ENCODE results near the gene TRIM52.

The TRIM52 gene

DNA sequence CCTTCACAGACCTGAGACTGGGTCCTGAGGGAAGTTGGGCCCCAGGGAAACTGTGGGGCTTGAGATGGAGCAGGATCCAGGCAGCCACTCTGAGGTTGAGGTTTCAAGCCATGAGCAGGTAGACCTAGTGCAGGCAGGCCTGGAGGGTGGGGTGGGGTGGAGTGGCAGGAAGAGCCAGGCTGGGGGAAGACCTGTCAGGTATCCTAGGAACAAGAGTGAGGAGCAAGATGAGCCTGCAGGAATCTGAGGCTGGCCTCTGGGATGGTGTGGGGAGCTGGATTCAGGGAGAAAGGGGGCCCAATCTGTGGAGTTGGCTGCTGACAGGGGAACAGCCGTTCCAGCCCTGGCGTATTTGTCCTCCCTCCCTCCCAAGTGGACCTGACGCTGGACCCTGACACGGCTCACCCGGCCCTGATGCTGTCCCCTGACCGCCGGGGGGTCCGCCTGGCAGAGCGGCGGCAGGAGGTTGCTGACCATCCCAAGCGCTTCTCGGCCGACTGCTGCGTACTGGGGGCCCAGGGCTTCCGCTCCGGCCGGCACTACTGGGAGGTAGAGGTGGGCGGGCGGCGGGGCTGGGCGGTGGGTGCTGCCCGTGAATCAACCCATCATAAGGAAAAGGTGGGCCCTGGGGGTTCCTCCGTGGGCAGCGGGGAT lies 27.0 kb downstream of the TRIM52 start:
- H3K4me2 ChIP-seq (ENCODE audit: low read length) = no peak overlapping the region
- H3K4me3 ChIP-seq (ENCODE audit: low read depth, low read length, poor library complexity, severe bottlenecking) = no peak overlapping the region
- H3K9me3 ChIP-seq (ENCODE audit: low read length) = no peaks in the 10 kb centered on the region
- H3F3A ChIP-seq (ENCODE audit: insufficient read depth, low read length) = peaks cover 27% of the 10 kb centered on the region
- H3K27me3 ChIP-seq (ENCODE audit: insufficient read depth, low read length) = no peaks in the 10 kb centered on the region
- peaks cover 30% of the 10 kb centered on the region for H3K4me1 ChIP-seq (ENCODE audit: insufficient read depth, low read length, severe bottlenecking)
- no peak overlapping the region for H2AFZ ChIP-seq (ENCODE audit: low read length)
- H3K36me3 ChIP-seq (ENCODE audit: insufficient read depth, low read length) = peaks cover 86% of the 10 kb centered on the region
- TF ChIP-seq EZH2 (IDR thresholded peaks at IDR 0.05; ENCODE audit: borderline replicate concordance, low read length) = no peak
- TF ChIP-seq, protein P1, sequence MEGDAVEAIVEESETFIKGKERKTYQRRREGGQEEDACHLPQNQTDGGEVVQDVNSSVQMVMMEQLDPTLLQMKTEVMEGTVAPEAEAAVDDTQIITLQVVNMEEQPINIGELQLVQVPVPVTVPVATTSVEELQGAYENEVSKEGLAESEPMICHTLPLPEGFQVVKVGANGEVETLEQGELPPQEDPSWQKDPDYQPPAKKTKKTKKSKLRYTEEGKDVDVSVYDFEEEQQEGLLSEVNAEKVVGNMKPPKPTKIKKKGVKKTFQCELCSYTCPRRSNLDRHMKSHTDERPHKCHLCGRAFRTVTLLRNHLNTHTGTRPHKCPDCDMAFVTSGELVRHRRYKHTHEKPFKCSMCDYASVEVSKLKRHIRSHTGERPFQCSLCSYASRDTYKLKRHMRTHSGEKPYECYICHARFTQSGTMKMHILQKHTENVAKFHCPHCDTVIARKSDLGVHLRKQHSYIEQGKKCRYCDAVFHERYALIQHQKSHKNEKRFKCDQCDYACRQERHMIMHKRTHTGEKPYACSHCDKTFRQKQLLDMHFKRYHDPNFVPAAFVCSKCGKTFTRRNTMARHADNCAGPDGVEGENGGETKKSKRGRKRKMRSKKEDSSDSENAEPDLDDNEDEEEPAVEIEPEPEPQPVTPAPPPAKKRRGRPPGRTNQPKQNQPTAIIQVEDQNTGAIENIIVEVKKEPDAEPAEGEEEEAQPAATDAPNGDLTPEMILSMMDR (IDR thresholded peaks at IDR 0.05; ENCODE audit: low read length) = no peak
- H3K9ac ChIP-seq (ENCODE audit: low read length) = no peak overlapping the region
- peak overlapping the region; percentile 16 for H3K27ac ChIP-seq (ENCODE audit: low read depth, low read length, poor library complexity, severe bottlenecking)
- H3K9me2 ChIP-seq (ENCODE audit: low read depth, low read length) = no peaks in the 10 kb centered on the region
- no peaks in the 10 kb centered on the region for H3K79me2 ChIP-seq (ENCODE audit: insufficient read depth, low read length)
- H4K20me1 ChIP-seq (ENCODE audit: insufficient read depth, low read length) = no peaks in the 10 kb centered on the region

DNA sequence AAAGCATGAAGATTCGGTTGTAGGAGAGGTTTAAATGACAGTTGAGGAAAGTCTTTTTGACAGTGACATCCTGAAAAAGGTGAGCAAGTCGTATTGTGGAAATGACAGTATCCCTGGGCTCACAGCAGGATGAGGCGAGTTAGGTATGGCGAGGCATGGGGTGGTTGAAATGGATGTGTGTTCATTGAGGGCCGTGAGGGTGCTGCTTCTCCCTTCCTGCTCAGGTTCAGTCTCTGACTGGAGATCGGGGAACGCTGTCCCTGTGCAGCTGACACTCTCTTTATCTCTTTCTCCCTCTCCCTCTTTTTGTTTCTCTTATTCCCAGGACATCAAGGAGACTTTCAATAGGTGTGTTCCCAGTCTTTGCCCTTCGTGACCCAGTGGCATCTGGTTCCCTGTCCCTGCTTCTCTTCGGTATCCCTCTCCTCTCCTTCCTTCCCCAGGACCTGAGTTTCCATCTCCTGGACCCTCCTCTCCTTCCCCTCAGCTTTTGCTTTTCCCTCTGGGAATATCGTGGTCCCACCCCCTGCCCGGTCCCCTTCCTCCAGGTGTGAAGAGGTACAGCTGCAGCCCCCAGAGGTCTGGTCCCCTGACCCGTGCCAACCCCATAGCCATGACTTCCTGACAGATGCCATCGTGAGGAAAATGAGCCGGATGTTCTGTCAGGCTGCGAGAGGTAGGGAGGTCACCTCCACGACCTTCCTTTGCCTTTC lies 27.7 kb downstream of the TRIM52 start:
- Histone ChIP-seq H2AFZ (ENCODE audit: low read length) (no peak overlapping the region), H3K27ac (ENCODE audit: low read depth, low read length, poor library complexity, severe bottlenecking) (peak overlapping the region; percentile 16), H4K20me1 (ENCODE audit: insufficient read depth, low read length) (no peaks in the 10 kb centered on the region), H3K4me3 (ENCODE audit: low read depth, low read length, poor library complexity, severe bottlenecking) (no peak overlapping the region), H3K36me3 (ENCODE audit: insufficient read depth, low read length) (peaks cover 79% of the 10 kb centered on the region), H3K4me1 (ENCODE audit: insufficient read depth, low read length, severe bottlenecking) (peaks cover 30% of the 10 kb centered on the region), H3K9ac (ENCODE audit: low read length) (no peak overlapping the region), H3K27me3 (ENCODE audit: insufficient read depth, low read length) (no peaks in the 10 kb centered on the region), H3K79me2 (ENCODE audit: insufficient read depth, low read length) (no peaks in the 10 kb centered on the region), H3F3A (ENCODE audit: insufficient read depth, low read length) (peaks cover 25% of the 10 kb centered on the region), H3K9me2 (ENCODE audit: low read depth, low read length) (no peaks in the 10 kb centered on the region), H3K9me3 (ENCODE audit: low read length) (no peaks in the 10 kb centered on the region), H3K4me2 (ENCODE audit: low read length) (no peak overlapping the region)
- TF ChIP-seq, protein P1 (IDR thresholded peaks at IDR 0.05; ENCODE audit: low read length) = no peak
- no peak for TF ChIP-seq EZH2 (IDR thresholded peaks at IDR 0.05; ENCODE audit: borderline replicate concordance, low read length)

DNA sequence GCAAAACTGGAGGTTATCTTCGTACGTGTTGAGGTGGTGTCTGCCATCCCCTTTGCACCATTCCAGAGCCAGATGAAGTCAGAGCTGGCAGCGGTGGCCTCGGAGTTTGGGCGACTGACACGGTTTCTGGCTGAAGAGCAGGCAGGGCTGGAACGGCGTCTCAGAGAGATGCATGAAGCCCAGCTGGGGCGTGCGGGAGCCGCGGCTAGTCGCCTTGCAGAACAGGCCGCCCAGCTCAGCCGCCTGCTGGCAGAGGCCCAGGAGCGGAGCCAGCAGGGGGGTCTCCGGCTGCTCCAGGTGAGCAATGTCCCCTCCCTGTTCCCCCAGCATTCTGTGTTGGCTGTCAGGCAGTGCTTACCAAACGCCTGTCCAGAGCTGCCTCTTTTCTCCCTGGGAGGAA lies 28.4 kb downstream of the TRIM52 start:
- Histone ChIP-seq H2AFZ (ENCODE audit: low read length) (no peak overlapping the region), H3F3A (ENCODE audit: insufficient read depth, low read length) (peaks cover 20% of the 10 kb centered on the region), H3K9ac (ENCODE audit: low read length) (no peak overlapping the region), H3K36me3 (ENCODE audit: insufficient read depth, low read length) (peaks cover 78% of the 10 kb centered on the region), H3K27ac (ENCODE audit: low read depth, low read length, poor library complexity, severe bottlenecking) (no peak overlapping the region), H3K27me3 (ENCODE audit: insufficient read depth, low read length) (no peaks in the 10 kb centered on the region), H4K20me1 (ENCODE audit: insufficient read depth, low read length) (no peaks in the 10 kb centered on the region), H3K79me2 (ENCODE audit: insufficient read depth, low read length) (no peaks in the 10 kb centered on the region), H3K4me3 (ENCODE audit: low read depth, low read length, poor library complexity, severe bottlenecking) (no peak overlapping the region), H3K4me2 (ENCODE audit: low read length) (no peak overlapping the region), H3K9me2 (ENCODE audit: low read depth, low read length) (no peaks in the 10 kb centered on the region), H3K4me1 (ENCODE audit: insufficient read depth, low read length, severe bottlenecking) (peaks cover 30% of the 10 kb centered on the region), H3K9me3 (ENCODE audit: low read length) (no peaks in the 10 kb centered on the region)
- TF ChIP-seq, protein P1 (IDR thresholded peaks at IDR 0.05; ENCODE audit: low read length) = no peak
- TF ChIP-seq EZH2 (IDR thresholded peaks at IDR 0.05; ENCODE audit: borderline replicate concordance, low read length) = no peak

Measured in OCI-LY1 (cell line).